NCI-H1436 (cell line): Measurements from ENCODE around the gene TMEM198.

Experiments
- DNase-seq: peaks from one replicate; lab custom pipeline; 2025; lab: John Stamatoyannopoulos, UW

TMEM198 gene

GRCh38 chr2:219525533-219526232 is 18.1 kb upstream of the TMEM198 start:
- no peak for DNase-seq

GRCh38 chr2:219526320-219527075 is 17.3 kb upstream of the TMEM198 start:
- no peak for DNase-seq

DNA sequence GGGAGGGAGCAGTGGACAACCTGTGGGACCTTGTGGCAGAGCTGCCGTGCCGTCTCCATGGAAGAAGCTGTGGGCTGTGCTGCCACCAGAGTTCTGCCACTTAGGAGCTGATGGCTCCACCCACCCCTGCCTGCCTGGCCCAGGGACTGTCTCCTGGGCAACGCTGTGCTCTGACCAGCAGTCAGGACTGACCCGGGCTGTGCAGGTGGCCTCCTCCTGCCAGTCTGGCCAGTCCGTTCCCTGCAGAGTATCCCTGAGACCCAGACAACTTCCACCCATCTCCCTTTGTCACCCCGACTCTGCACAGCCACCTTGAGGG is 16.8 kb upstream of the TMEM198 start:
- DNase-seq: no peak

DNA sequence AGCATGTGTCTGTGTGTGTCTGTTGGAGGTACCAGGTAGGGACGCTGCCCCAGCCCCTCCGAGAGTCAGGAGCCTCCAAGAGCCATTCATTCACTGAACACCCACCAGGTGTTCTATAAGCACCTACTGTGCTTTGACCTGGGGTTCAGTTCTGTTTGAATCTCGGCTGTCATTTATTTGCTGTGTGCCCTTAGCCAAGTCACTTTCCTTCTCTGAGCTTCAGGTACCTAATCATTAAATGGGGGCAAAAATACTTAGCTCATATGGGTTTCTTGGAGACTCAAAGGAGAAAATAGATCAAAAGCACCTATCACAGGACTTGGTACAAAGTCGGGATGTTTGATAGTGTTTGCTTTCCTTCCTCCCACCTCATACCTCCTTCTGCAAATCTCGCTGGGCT is 16.4 kb upstream of the TMEM198 start:
- no peak for DNase-seq

GRCh38 chr2:219530048-219530963 is 13.5 kb upstream of the TMEM198 start:
- peak; percentile 88 for DNase-seq

DNA sequence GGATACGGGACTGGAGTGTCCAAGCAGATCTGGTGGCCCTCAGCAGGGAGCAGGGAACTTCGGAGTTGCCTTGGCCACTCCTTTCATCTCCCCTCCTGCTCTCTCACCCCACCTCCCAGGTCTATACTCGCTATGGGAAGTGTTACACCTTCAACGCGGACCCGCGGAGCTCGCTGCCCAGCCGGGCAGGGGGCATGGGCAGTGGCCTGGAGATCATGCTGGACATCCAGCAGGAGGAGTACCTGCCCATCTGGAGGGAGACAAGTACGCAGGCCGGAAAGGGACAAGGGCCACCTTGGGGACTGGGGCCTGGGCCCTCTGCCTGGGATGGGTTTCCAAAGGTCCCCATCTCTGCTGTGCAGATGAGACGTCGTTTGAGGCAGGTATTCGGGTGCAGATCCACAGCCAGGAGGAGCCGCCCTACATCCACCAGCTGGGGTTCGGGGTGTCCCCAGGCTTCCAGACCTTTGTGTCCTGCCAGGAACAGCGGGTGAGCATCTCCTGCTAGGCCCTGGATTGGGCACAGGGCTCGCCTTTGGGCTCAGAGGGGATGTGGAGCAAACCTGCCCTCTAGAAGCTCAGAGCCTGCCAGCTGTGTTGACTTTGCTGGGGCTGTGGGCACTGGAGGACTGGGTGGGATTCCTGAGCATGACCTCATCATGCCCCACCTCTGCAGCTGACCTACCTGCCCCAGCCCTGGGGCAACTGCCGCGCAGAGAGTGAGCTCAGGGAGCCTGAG is 12.0 kb upstream of the TMEM198 start:
- no peak for DNase-seq

DNA sequence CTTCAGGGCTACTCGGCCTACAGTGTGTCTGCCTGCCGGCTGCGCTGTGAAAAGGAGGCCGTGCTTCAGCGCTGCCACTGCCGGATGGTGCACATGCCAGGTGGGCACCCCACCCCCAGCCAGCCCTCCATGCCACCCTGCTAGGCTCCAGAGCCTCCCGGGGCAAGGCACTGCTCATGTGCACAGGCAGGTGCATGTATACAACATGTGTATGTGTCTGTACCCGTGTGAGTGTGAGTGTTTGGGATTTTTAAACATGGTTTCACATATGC is 11.5 kb upstream of the TMEM198 start:
- DNase-seq: no peak

GRCh38 chr2:219533930-219534661 is 9.7 kb upstream of the TMEM198 start:
- DNase-seq: no peak

DNA sequence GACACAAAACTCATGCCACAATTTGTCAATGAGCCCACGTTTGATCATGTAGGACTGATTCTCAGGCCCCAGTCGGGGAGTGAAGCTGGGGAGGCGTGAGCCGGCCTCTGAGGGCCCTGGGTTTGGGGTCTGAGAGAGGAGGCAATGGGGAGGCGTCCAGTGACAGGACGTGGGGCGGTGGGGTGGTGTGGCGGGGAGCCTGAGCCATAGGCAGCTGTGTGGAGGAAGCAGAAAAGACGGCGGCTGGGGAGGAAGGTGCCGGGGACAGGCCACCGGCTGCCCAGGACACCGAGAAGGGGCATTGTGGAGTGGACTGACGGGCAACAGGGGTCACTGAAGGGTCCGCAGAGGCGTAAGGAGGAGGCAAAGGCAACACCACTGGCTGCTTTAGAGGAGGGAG is 7.4 kb upstream of the TMEM198 start:
- DNase-seq: no peak

- DNase-seq: no peak
Observed at GRCh38 chr2:219536967-219537366, 6.9 kb upstream of the TMEM198 start.

DNA sequence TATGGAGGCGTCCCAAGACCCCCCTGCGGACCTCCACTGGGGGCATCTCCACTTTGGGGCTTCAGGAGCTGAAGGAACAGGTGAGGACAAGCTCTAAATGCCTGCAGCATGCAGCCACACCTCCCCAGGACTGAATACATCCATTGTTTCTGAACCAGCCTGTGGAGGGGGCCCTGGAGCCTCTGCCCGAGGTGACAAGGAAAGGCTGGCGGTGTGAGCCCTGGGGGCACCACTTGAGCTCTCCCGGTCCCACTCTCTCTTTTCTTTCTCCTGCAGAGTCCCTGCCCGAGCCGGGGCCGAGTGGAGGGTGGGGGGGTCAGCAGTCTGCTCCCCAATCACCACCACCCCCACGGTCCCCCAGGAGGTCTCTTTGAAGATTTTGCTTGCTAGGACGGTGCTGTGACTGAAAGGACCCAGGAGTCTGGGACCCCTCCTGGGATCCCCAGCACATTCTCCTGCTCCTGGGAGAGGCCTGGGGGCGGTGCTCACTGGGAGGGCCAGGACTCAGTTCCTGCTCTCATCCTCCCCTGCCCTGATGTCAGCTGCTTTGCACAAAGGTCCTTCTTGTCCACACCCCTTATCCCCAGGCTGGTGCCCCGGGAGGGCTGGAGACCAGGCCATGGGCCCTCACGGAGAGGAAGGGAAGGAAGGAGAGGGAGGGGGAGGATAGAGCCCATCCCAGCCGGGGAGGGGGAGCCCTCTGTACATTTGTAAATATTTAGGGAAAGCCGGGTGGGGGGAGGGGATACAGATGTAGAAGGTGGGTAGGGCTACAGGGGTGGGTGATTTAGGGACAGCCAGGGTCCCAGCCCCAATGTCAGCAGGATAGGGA is 6.0 kb upstream of the TMEM198 start:
- DNase-seq: no peak

GRCh38 chr2:219538504-219538951 is 5.3 kb upstream of the TMEM198 start:
- no peak for DNase-seq

DNA sequence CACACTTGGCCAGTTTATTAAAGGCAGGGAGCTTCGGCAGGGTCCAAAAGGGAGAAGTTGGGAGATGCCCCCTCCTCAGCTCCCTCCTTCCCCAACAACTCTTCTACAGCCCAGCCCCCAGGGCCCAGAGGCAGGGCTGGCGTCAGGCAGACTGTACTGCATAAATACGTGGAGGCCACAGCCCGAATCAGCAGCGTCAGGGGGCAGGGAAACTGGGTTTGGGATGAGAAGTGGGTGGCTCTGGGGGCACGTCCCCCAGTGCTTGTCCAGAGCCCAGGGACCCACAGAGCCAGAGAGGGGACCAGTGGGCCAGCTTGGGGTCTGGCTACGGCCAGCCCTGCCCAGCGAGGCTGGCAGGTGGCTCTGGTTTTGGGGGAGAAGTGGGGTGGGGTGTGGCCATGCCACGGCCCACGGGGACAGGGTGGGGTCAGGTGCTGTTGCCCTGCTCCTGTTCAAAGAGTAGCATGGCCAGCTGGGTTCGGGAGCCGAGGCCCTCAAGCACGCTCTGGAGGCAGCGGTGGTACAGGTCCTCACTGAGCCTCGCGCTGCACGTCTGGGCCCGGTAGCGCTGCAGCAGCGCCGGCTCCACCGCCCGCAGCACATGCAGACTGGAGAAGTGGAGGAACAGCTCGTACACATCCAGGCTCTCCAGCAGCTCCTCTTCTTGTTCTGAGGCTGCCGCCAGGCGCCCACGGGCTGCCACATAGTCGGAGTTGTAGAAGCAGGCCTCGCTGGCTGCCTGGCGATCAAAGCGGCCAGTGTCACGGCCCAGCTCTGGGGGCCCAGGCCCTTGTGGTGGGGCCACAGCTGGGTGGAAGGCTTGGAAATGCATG is 4.7 kb upstream of the TMEM198 start:
- DNase-seq: no peak

DNA sequence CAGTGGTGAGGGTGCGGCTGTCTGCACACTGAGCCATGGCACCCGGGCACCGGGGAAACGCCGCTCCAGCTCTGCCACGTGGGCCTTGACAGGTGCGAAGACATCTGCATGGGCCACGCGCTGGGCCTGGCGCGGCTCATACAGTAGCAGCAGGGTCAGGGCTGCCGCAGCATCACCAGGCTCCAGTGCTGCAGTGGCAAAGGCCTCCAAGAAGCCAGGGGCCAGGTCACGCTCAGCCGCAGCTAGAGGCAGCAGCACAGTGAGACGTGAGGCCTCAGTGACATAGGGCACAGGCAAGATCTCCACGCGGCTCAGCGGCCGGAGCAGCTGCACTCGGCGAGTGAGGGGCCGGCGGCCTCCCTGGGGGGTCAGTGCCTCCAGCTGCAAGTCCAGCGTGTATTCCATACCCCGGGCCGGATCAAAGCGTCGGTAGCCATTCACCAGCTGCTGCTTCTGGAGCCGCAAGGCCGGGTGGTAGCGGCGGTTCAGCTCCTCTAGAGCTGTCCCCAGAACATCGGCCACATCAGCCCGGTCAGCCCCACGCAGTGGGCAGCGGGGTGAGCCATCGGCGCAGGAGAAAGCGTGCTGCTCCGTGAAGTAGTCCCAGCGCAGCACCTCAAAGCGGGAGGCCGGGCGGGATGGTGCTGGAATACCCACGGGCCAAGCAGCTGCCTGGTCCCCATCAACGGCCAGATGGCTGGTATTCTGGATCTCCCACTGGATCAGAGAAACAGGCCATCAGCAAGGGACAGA is 3.7 kb upstream of the TMEM198 start:
- DNase-seq: no peak

- DNase-seq: no peak
Observed at GRCh38 chr2:219540784-219541504, 2.9 kb upstream of the TMEM198 start.

- peak; percentile 82 for DNase-seq
Observed at GRCh38 chr2:219541611-219542180, 2.1 kb upstream of the TMEM198 start.

DNA sequence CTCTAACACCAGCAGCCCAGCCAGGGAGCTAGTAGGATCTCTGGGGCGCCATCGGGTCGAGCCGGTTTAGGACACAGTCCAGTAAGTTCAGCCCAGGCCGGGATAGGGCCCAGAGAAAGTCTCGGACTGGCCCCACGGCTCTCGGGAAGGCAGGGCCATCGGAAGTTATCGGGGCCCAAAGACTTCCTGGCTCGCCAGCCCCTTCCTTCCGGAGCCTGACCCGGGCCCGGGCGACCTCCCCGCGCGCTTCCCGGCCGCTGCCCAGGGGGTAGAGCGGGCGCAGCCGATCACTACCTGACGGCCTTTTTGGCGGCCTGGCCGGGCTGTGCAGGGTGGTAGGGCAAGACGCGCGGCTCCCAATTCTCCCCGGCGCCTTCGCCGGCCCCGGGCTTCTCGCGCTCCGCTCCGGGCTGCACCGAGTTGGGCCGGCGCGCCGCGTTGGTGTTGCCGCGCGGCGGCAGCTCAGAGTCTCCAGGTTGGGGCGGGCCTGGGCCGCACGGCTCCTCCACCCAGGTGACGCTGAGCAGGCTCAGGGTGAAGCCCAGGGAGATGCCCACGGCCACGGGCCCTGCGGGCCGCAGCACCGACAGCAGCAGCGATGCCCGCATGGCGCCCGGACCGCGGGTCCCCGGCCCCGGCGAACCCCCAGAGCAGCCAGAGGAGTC is 765 bp upstream of the TMEM198 start:
- no peak for DNase-seq
